HG02678 (cell line): Measurements from ENCODE around the gene ERO1B.

Experiments used
- ATAC-seq: cut with Tn5 transposase; IDR thresholded peaks from one replicate; pipeline ENCODE4 v1.9.1; 2021; ENCODE audit warnings: mild to moderate bottlenecking, moderate library complexity; ENCODE audit not compliant: unreplicated experiment

ERO1B gene

GRCh38 chr1:236253918-236254637 lies 27.7 kb downstream of the ERO1B start:
- no peak for ATAC-seq

GRCh38 chr1:236253119-236253518 lies 28.6 kb downstream of the ERO1B start:
- no peak for ATAC-seq

- ATAC-seq: no peak
Measured at GRCh38 chr1:236251587-236251986, 30.2 kb downstream of the ERO1B start.

- no peak for ATAC-seq
Measured at GRCh38 chr1:236247286-236247685, 34.5 kb downstream of the ERO1B start.

DNA sequence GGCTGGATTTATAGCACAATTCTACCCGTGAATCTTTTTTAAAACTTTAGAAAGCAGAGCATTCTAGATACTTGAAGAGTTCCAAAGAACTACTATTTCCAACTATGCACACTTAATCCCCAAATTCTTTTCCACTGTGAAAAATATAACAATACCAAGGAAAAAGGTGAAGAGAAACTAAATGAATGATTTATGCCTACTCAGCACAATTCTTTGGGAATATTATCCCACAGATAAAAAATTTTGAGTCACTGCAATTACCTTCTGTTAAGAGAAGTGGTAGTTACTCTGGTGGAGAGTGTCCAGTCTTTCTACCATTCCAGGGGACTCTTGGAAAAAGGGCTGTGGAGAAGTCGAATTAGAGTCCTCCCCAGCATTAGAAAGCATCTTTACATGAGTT lies 39.2 kb downstream of the ERO1B start:
- ATAC-seq: no peak

- ATAC-seq: no peak
Measured at GRCh38 chr1:236240675-236241074, 41.1 kb downstream of the ERO1B start.

- ATAC-seq: no peak
Measured at GRCh38 chr1:236239092-236239585, 42.6 kb downstream of the ERO1B start.

DNA sequence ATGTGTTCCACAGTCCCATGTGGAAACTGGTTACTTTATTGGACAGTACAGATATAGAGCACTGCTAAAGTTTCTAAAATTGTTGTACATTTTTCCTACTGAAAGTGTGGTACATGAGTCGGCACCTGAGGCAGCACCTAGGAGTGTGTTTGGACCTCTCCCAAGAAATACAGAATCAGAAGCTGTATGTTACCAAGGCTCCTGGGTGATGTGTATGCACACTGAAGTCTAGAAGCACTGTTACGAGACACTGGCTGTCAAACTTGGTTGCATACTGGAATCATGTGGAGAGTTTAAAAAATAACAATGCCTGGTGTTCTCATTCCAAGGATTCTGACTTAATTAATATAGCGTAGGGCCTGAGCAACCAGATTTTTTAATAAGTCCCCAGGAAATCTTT lies 46.6 kb downstream of the ERO1B start:
- no peak for ATAC-seq

DNA sequence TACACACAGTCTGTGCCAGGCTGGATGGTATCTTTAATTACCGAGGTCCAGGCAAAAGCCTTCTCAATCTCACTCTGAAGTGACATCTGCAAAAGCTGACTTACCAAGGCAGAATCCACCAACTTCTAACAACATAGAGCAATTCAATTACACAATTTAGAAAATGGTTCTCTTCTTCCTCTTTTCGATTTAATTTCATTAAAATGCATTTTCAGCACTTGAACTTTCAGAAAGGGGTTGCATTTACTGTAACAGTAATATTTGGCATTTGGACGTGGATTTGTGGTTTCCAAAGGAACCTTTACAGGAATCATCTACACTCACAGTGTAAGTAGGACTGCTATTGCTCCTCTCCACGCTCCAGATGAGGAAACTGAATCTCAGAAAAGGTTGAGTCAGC lies 53.3 kb downstream of the ERO1B start:
- no peak for ATAC-seq

DNA sequence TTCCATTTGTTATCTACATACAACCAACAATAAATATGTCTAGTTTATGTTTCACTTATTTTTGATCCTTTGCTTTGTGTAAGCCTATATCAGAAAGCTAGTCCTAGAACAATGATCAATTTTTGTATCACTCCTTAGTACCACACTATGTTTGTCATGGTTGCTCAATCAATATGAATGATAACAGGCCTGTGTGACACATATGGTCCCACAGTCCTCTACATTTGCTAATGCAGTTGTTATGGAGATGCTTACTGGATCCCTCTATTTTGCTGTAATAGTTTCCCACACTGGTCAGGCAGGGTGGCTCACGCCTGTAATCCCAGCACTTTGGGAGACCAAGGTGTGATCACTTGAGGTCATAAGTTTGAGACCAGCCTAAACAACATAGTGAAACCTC lies 59.1 kb downstream of the ERO1B start:
- no peak for ATAC-seq

- ATAC-seq: no peak
Measured at GRCh38 chr1:236220473-236220872, 61.3 kb downstream of the ERO1B start.

DNA sequence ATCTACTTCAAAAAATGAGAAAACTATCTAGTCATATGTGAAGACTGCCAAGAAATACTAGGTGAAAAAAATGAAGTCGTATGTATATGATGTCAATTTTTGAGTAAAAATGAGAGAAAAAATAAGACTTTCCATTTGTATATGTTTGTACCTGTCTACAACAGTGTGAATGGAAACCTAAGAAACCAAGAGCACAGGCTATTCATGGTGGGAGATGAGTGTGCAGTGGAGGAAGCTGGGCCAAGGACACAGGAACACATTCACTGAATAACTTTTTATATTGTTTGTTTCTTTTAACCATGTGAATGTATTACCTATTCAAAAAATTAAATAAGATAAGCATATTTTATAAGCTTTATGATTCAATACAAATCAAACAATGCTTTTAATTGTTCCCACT lies 67.0 kb downstream of the ERO1B start:
- ATAC-seq: no peak

- no peak for ATAC-seq
Measured at GRCh38 chr1:236213534-236213933, 68.2 kb downstream of the ERO1B start.

GRCh38 chr1:236211815-236212214 lies 69.9 kb downstream of the ERO1B start:
- ATAC-seq: no peak

- ATAC-seq: no peak
Measured at GRCh38 chr1:236209713-236210112, 72.0 kb downstream of the ERO1B start.

DNA sequence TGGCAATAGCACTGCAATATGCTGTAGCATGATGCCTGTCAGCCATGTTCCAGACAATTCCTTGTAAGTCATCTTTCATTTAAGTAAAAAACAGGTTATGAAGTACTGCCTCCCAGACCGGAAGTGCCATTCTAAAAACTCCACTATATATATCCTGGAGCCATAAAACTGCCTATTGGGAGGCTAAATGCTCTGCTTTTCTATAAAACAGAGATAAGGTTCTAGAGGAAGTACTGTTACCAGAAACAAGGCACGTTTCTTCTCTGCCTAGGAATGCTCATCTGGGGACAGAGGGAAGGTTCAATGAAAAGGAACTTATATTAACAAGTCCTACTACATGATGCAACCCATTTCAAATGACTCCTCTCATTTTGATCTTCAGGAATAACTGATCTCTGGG lies 72.6 kb downstream of the ERO1B start:
- no peak for ATAC-seq

DNA sequence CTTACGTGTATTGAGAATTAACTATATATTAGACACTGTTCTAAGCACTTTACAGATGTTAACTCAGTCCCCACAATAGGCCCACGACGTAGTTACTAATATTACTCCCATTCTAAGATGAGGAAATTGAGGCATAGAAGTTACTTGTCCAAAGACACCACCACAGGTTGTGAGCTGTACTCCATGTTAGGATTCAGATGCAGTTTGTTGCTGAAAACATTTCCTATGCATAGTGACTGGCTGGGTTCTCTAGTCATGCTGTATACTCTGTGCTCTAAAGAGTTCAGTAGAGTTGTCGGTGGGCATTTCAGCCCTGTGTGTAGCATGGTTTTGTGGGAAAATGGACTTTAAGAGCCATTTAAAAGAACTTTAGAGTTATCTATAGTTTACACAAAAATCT lies 74.2 kb downstream of the ERO1B start:
- ATAC-seq: no peak

DNA sequence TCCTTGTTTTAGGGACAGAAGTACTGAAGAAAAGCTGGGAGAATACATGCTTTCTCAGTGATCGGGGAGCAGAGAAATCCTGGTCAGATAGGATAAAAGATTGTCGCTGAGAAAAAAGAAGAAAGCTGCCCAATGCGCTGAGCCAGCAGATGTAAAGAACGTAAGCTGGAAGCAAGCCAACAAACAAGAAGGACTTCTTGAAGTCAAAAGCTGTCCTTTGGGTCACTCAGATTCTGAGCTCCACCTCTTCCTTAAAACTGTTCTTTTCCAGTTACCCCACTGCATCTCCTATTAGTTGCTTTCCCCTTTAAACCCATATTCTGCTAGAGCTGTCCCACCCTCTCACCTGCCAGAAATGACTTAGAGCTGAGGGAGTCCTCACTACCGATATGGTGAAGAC lies 74.6 kb downstream of the ERO1B start:
- ATAC-seq: no peak

DNA sequence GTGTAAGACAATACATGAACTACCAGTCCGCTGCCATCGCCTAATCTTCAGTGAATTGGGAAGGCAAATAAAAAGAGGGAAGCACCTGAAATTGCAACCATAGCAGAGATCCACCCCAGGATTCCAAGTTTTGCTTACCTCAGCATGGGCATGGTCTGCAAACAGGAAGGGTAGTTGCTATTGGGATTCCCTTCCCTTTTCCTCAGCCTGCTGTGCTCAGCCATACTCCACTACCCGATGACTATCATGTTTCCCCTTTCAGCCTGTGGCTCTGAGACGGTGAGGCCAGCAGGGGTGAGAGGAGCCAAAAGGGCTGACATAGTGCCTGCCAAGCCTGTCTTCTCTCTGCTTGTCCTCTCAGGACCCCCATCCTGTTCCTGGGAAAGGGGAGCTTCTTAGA lies 75.2 kb downstream of the ERO1B start:
- no peak for ATAC-seq

- no peak for ATAC-seq
Measured at GRCh38 chr1:236204656-236205055, 77.1 kb downstream of the ERO1B start.

DNA sequence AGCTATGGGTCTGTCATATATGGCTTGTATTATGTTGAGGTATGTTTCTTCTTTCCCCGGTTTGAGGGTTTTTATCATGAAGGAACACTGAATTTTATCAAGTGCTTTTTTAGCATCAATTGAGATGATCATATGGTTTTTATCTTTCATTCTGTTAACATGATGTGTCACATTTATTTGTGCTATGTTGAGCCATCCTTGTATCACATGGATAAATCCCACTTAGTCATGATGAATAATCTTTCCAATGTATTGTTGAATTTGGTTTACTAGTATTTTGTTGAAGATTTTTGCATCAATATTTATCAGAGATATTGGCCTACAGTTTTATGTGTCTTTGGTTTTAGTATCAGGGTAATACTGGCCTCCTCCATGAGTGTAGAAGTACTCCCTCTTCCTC lies 77.7 kb downstream of the ERO1B start:
- no peak for ATAC-seq

GRCh38 chr1:236201786-236202185 lies 80.0 kb downstream of the ERO1B start:
- ATAC-seq: no peak

DNA sequence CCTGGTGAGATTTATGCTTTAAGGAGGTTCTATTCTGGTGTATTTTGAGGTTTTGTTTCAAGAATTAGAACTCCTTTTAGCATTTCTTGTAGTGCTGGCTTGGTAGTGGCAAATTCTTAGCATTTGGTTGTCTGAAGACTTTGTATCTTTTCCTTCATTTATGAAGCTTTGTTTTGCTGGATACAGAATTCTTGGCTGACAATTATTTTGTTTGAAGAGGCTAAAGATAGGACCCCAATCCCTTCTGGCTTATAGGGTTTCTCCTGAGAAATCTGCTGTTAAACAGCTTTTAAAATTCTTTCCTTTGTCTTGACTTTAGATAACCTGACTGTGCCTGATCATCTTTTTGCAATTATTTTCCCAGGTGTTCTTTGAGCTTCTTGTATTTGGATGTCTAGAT lies 80.8 kb downstream of the ERO1B start:
- no peak for ATAC-seq
